HepG2 (cell line): Measurements from ENCODE around the gene SERPINF2. TPM values are rescaled to one million over a fixed set of nuclear protein-coding genes. Genes with fewer than 3 reads are reported as not detected.

Experiments used
- ATF7 ChIP-seq, 2 experiments: fragments of 450-650 bp in 1 of 2; sonication (generic) in 1 of 2; formaldehyde crosslinking in 1 of 2; IDR thresholded peaks; 2 replicates each; pipeline versions ENCODE4 v1.4.0 to v1.6.1; 2016 to 2020; ENCODE audit warnings: antibody characterized with exemption in 1 of 2, mild to moderate bottlenecking in 1 of 2, missing genetic modification reagents in 1 of 2
- BATF2 ChIP-seq: sonication (generic); formaldehyde crosslinking; IDR thresholded peaks from 2 replicates; pipeline ENCODE4 v1.8.0; 2022; ENCODE audit warnings: mild to moderate bottlenecking, missing genetic modification reagents, moderate library complexity
- CC2D1A ChIP-seq: sonication (generic); formaldehyde crosslinking; IDR thresholded peaks from 2 replicates; pipeline ENCODE4 v1.8.1; 2023; ENCODE audit warnings: mild to moderate bottlenecking, missing genetic modification reagents
- DR1 ChIP-seq: sonication (generic); formaldehyde crosslinking; IDR thresholded peaks from 2 replicates; pipeline ENCODE4 v1.8.0; 2021; ENCODE audit warnings: mild to moderate bottlenecking, missing genetic modification reagents, inconsistent platforms
- FOXA3 ChIP-seq: IDR thresholded peaks from 2 replicates; pipeline ENCODE4 v1.6.1; 2016; ENCODE audit warnings: missing genetic modification reagents, missing compliant biosample characterization
- KAT7 ChIP-seq: IDR thresholded peaks from 2 replicates; pipeline ENCODE4 v1.6.1; 2018; ENCODE audit warnings: borderline replicate concordance, missing compliant biosample characterization
- MLX ChIP-seq: IDR thresholded peaks from 2 replicates; pipeline ENCODE4 v1.6.1; 2016
- NFIB ChIP-seq: sonication (generic); formaldehyde crosslinking; IDR thresholded peaks from 2 replicates; pipeline ENCODE4 v1.9.0; 2021; ENCODE audit warnings: missing genetic modification reagents, mild to moderate bottlenecking, borderline replicate concordance
- NFKBIZ ChIP-seq: IDR thresholded peaks from 2 replicates; pipeline ENCODE4 v1.6.1; 2018; ENCODE audit warnings: missing genetic modification reagents, missing compliant biosample characterization
- RBM22 ChIP-seq: fragments of 200-400 bp; formaldehyde crosslinking; optimal IDR thresholded peaks from 2 replicates; pipeline ENCODE3; 2017; ENCODE audit warnings: mild to moderate bottlenecking, low read length, moderate library complexity
- SKI ChIP-seq: fragments of 450-650 bp; IDR thresholded peaks from one replicate; pipeline ENCODE4 v1.6.1; 2018; ENCODE audit warnings: mild to moderate bottlenecking; ENCODE audit not compliant: partially characterized antibody
- SMAD1 ChIP-seq: sonication (generic); formaldehyde crosslinking; IDR thresholded peaks from 2 replicates; pipeline ENCODE4 v1.4.0; 2020; ENCODE audit warnings: missing genetic modification reagents, low read depth, mild to moderate bottlenecking, borderline replicate concordance
- THAP8 ChIP-seq: sonication (generic); formaldehyde crosslinking; IDR thresholded peaks from 2 replicates; pipeline ENCODE4 v1.5.1; 2020; ENCODE audit warnings: missing genetic modification reagents, mild to moderate bottlenecking, borderline replicate concordance
- YEATS2 ChIP-seq: sonication (generic); formaldehyde crosslinking; IDR thresholded peaks from 2 replicates; pipeline ENCODE4 v1.4.0; 2020; ENCODE audit warnings: missing genetic modification reagents, borderline replicate concordance
- ZBTB38 ChIP-seq: sonication (generic); formaldehyde crosslinking; IDR thresholded peaks from 2 replicates; pipeline ENCODE4 v1.5.1; 2020; ENCODE audit warnings: mild to moderate bottlenecking, missing genetic modification reagents
- ZFP41 ChIP-seq: sonication (generic); formaldehyde crosslinking; IDR thresholded peaks from 2 replicates; pipeline ENCODE4 v1.4.0; 2020; ENCODE audit warnings: mild to moderate bottlenecking, missing genetic modification reagents, borderline replicate concordance
- ZNF180 ChIP-seq: sonication (generic); formaldehyde crosslinking; IDR thresholded peaks from 2 replicates; pipeline ENCODE4 v1.4.0; 2020; ENCODE audit warnings: low read depth, missing genetic modification reagents, borderline replicate concordance
- ZNF274 ChIP-seq: sonication (generic); formaldehyde crosslinking; IDR thresholded peaks from 2 replicates; pipeline ENCODE4 v1.5.1; 2020; ENCODE audit warnings: mild to moderate bottlenecking, missing genetic modification reagents
- ZNF569 ChIP-seq: sonication (generic); formaldehyde crosslinking; IDR thresholded peaks from 2 replicates; pipeline ENCODE4 v1.5.0; 2020; ENCODE audit warnings: mild to moderate bottlenecking, missing genetic modification reagents, moderate library complexity, borderline replicate concordance
- ZNF609 ChIP-seq: sonication (generic); formaldehyde crosslinking; IDR thresholded peaks from 2 replicates; pipeline ENCODE4 v1.4.0; 2020; ENCODE audit warnings: mild to moderate bottlenecking, missing genetic modification reagents, borderline replicate concordance
- ZSCAN29 ChIP-seq: sonication (generic); formaldehyde crosslinking; conservative IDR thresholded peaks from 2 replicates; pipeline ENCODE4 v1.4.0; 2020; ENCODE audit warnings: mild to moderate bottlenecking, missing genetic modification reagents
- polyA plus RNA-seq, 8 experiments: library from polyadenylated mRNA; depleted of rRNA in 3 of 8; stranded (reverse) in 7 of 8; unstranded in 1 of 8; fragments of >200 nt; fragmentation: Illumina TruSeq in 4 of 8; extraction: Trizol in 4 of 8; gene quantifications; 2 replicates each; pipeline versions ENCODE4 v1.2.1 to v1.2.3, GENCODE V29; 2011 to 2016; ENCODE audit warnings: low read depth in 4 of 8, missing spikeins in 1 of 8, mixed read lengths in 1 of 8; ENCODE audit not compliant: insufficient read depth in 1 of 8
- total RNA-seq, 5 experiments: library from RNA; depleted of rRNA; stranded (reverse); fragments of >200 nt; fragmentation: Illumina TruSeq; extraction: Trizol; gene quantifications; 2 replicates each; pipeline ENCODE4 v1.2.3, GENCODE V29; 2016; ENCODE audit warnings: low read depth in 1 of 5
- TF ChIP-seq, protein P1 (sequence below): IDR thresholded peaks from 2 replicates; pipeline ENCODE4 v1.6.1; 2018; ENCODE audit warnings: missing genetic modification reagents, mild to moderate bottlenecking, missing compliant biosample characterization

The SERPINF2 gene
- total and polyA plus RNA-seq, 2 of the 13 experiments (the other 11 are each of a cell fraction or from before 2014, with no cell fraction given): 309 to 548 TPM

DNA sequence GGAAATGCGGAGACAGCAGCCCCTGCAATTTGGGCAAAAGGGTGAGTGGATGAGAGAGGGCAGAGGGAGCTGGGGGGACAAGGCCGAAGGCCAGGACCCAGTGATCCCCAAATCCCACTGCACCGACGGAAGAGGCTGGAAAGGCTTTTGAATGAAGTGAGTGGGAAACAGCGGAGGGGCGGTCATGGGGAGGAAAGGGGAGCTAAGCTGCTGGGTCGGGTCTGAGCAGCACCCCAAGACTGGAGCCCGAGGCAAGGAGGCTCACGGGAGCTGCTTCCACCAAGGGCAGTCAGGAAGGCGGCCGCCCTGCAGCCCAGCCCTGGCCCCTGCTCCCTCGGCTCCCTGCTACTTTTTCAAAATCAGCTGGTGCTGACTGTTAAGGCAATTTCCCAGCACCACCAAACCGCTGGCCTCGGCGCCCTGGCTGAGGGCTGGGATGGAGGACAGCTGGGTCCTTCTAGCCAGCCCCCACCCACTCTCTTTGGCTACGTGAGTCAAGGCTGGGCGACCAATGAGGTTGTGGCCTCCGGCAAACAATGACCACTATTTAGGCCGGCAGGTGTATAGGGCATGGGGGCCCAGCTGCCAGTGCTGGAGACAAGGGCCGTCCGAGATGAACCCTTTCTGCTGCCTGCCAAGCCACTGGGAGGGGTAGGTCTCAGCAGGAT, 19.7 kb downstream of the SERPINF2 start (continued):
- TF ChIP-seq MLX (CRISPR knock-in tag): 0 out of 2 replicates have a peak, but pooled peaks have one; percentile 9
- TF ChIP-seq ZNF609 (CRISPR knock-in tag): no peak
- TF ChIP-seq NFIB (CRISPR knock-in tag): no peak
- no peak for TF ChIP-seq SMAD1 (CRISPR knock-in tag)
- TF ChIP-seq BATF2: no peak
- TF ChIP-seq ZBTB38 (CRISPR knock-in tag): no peak
- peak; percentile 85 for TF ChIP-seq DR1 (CRISPR knock-in tag)
- TF ChIP-seq THAP8: no peak
- TF ChIP-seq CC2D1A (CRISPR knock-in tag): no peak
- TF ChIP-seq NFKBIZ (CRISPR knock-in tag): no peak; the same call in 1 of the 2 replicates
- peak; percentile 19 for TF ChIP-seq RBM22
- TF ChIP-seq, protein P1, sequence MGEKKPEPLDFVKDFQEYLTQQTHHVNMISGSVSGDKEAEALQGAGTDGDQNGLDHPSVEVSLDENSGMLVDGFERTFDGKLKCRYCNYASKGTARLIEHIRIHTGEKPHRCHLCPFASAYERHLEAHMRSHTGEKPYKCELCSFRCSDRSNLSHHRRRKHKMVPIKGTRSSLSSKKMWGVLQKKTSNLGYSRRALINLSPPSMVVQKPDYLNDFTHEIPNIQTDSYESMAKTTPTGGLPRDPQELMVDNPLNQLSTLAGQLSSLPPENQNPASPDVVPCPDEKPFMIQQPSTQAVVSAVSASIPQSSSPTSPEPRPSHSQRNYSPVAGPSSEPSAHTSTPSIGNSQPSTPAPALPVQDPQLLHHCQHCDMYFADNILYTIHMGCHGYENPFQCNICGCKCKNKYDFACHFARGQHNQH (CRISPR knock-in tag): no peak; the same call in 1 of the 2 replicates
- no peak for TF ChIP-seq ZNF180
- no peak for TF ChIP-seq SKI
- TF ChIP-seq ZNF569 (CRISPR knock-in tag): no peak
- no peak for TF ChIP-seq ZNF274
- no peak for TF ChIP-seq ATF7 (IDR thresholded peaks at IDR 0.05)
- no peak for TF ChIP-seq ATF7 (CRISPR knock-in tag; IDR thresholded peaks at IDR 0.05)
- TF ChIP-seq KAT7 (CRISPR knock-in tag): no peak
- no peak for TF ChIP-seq FOXA3 (CRISPR knock-in tag)
- no peak for TF ChIP-seq ZSCAN29 (CRISPR knock-in tag)
- TF ChIP-seq YEATS2 (CRISPR knock-in tag): no peak
- no peak for TF ChIP-seq ZFP41 (CRISPR knock-in tag)
